HK-2 (cell line): ENCODE results near the gene PWP2.
"Not testable (repeated sequence)": the region's sequence is repeated elsewhere in the genome, so short reads cannot be mapped to it uniquely, and the experiment has no call there.

ENCODE experiments used
- DNase-seq: peaks from one replicate; pipeline ENCODE4 v3.0.0-alpha.2; 2018; ENCODE audit not compliant: unreplicated experiment

PWP2 gene

GRCh38 chr21:44163167-44163653, 56.0 kb downstream of the PWP2 start:
- not testable (repeated sequence) for DNase-seq

GRCh38 chr21:44165933-44166332, 58.7 kb downstream of the PWP2 start:
- not testable (repeated sequence) for DNase-seq

DNA sequence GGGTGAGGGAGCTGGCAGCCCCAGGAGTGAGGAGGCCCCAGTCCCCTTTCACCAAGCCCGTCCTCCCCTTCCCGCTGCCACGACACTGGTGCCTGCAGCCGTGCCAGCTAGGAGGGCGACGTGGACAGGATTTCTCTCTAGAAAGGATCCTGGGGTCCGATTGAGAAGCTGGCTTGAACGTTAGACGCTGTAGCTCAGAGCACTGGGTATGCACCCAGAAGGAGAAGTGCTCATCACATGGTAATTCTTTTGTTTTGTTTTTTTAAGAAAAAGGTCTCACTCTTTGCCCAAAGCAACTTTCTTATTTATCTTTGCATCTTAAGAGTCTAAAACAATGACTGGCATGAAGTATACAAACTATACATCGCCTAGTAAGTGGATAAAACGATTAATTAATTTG, 60.3 kb downstream of the PWP2 start:
- DNase-seq, result not testable (repeated sequence)

- DNase-seq, result not testable (repeated sequence)
Observed at GRCh38 chr21:44170326-44170725, 63.1 kb downstream of the PWP2 start.

- not testable (repeated sequence) for DNase-seq
Observed at GRCh38 chr21:44170863-44171262, 63.7 kb downstream of the PWP2 start.

GRCh38 chr21:44171962-44172572, 64.9 kb downstream of the PWP2 start:
- DNase-seq, result not testable (repeated sequence)

DNA sequence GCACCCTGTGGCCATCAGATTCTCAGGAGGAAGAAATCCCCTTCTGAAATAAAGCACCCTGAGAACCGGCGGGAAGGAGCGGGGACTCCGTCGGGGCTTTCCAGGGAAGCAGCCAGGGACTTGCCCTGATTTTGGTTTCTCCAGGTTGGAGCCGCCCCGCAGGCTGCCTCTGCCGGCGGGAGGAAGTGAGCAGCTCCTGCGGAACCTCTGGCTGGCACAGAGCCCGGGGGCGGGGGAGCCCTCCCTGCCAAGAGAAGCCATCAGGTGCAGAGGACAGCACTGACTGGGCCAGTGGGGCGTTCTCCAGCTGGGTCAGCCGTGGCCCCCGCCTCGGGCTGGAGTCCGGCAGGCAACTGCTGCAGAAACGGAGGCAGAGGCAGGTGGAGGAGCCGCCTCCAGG, 65.5 kb downstream of the PWP2 start:
- not testable (repeated sequence) for DNase-seq

DNA sequence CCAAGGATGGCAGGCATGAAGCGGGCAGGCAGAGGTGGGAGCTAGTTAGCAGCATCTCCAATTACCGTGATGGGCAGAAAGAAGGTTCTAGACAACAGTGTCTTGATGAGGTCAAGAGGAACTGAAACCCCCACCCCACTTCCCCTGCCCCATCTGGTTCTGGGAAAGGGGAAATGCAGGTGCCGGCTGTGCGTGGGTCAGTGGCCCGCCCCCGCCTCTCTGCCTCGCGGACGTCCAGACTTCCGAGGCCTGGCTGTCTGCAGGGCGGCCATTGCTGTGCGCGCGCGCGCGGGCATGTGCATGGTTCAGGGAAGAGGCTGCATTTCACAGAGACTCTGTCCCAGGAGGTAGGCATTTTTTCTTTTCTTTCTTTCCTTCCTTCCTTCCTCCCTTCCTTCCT, 68.0 kb downstream of the PWP2 start:
- DNase-seq, result not testable (repeated sequence)

- not testable (repeated sequence) for DNase-seq
Observed at GRCh38 chr21:44176127-44176526, 68.9 kb downstream of the PWP2 start.
